ENCODE data around the gene HKDC1.

DNA sequence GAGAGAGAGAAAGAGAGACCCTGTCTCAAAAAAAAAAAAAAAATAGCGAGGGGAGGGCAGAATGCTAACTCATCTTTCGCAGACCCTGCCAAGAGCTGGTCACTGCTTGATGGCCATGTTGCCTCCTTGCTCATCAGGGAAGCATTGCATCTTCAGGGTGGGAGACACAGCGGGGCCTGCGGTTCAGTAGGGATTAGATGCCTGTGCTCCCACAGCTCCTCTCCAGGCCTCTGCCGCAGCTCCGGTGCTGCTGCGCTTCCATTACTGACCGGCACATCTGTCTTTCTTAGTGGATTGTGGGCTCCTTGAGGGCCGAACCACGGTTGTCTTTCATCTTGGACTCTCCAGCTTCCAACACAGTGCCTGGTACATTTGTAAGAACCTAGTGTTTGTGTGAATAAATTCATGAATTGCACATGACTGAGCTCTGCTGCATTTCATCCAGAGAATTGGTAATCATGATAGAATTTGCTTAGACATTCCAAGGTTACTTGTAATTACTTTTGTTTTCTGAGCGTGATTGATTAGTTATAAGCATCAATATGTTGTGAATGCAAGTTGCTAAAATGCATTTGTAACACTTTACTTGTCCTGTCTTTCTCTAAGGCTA lies 75.0 kb downstream of the HKDC1 start:
- TF ChIP-seq CREB1 (IDR thresholded peaks at IDR 0.05; ENCODE audit: low read depth) (no peak), YY1 (IDR thresholded peaks at IDR 0.05; ENCODE audit: low read depth) (no peak), EP300 (IDR thresholded peaks at IDR 0.05; ENCODE audit: borderline replicate concordance) (no peak)
- TF ChIP-seq, protein P1, sequence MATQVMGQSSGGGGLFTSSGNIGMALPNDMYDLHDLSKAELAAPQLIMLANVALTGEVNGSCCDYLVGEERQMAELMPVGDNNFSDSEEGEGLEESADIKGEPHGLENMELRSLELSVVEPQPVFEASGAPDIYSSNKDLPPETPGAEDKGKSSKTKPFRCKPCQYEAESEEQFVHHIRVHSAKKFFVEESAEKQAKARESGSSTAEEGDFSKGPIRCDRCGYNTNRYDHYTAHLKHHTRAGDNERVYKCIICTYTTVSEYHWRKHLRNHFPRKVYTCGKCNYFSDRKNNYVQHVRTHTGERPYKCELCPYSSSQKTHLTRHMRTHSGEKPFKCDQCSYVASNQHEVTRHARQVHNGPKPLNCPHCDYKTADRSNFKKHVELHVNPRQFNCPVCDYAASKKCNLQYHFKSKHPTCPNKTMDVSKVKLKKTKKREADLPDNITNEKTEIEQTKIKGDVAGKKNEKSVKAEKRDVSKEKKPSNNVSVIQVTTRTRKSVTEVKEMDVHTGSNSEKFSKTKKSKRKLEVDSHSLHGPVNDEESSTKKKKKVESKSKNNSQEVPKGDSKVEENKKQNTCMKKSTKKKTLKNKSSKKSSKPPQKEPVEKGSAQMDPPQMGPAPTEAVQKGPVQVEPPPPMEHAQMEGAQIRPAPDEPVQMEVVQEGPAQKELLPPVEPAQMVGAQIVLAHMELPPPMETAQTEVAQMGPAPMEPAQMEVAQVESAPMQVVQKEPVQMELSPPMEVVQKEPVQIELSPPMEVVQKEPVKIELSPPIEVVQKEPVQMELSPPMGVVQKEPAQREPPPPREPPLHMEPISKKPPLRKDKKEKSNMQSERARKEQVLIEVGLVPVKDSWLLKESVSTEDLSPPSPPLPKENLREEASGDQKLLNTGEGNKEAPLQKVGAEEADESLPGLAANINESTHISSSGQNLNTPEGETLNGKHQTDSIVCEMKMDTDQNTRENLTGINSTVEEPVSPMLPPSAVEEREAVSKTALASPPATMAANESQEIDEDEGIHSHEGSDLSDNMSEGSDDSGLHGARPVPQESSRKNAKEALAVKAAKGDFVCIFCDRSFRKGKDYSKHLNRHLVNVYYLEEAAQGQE (IDR thresholded peaks at IDR 0.05; ENCODE audit: low read depth): no peak
- TF ChIP-seq, protein P2, sequence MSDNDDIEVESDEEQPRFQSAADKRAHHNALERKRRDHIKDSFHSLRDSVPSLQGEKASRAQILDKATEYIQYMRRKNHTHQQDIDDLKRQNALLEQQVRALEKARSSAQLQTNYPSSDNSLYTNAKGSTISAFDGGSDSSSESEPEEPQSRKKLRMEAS (IDR thresholded peaks at IDR 0.05): no peak
